Umbilical cord (tissue), 2 donors: ENCODE data around the gene RALGPS1. TPM values are rescaled to one million over a fixed set of nuclear protein-coding genes. Genes with fewer than 3 reads are reported as not detected.

Experiments used
- DNase-seq: peaks from one replicate; pipeline ENCODE4 v3.0.0-alpha.2; 2015; ENCODE audit warnings: low spot score
- total RNA-seq: library from RNA; depleted of rRNA; stranded (reverse); fragments of >200 nt; gene quantifications from one replicate; pipeline ENCODE4 v1.2.3, GENCODE V29; 2014; ENCODE audit warnings: low replicate concordance; ENCODE audit not compliant: insufficient read depth

RALGPS1 gene
- total RNA-seq, 1 donor from 2014 or later: 2.9 TPM

GRCh38 chr9:127250896-127251391 is 336.4 kb downstream of the RALGPS1 start:
- no peak for DNase-seq

- DNase-seq: no peak
These were observed 338.1 kb downstream of the RALGPS1 start for GRCh38 chr9:127252410-127253318.

- no peak for DNase-seq
These were observed 338.9 kb downstream of the RALGPS1 start for GRCh38 chr9:127253446-127253845.

- DNase-seq: no peak
These were observed 341.1 kb downstream of the RALGPS1 start for GRCh38 chr9:127255692-127256091.

GRCh38 chr9:127256324-127256723 is 341.7 kb downstream of the RALGPS1 start:
- no peak for DNase-seq

- peak; percentile 86 for DNase-seq
These were observed 344.3 kb downstream of the RALGPS1 start for GRCh38 chr9:127258606-127259471.

- DNase-seq: no peak
These were observed 348.0 kb downstream of the RALGPS1 start for GRCh38 chr9:127262602-127263001.

GRCh38 chr9:127263237-127263636 is 348.7 kb downstream of the RALGPS1 start:
- DNase-seq: no peak

- peak; percentile 78 for DNase-seq
These were observed 349.1 kb downstream of the RALGPS1 start for GRCh38 chr9:127263664-127264063.

GRCh38 chr9:127264462-127265219 is 350.1 kb downstream of the RALGPS1 start, which contains the start of gene GARNL3:
Gene GARNL3, plus strand, starts transcription at chr9:127264774. Its CDS starts 104 bp downstream, at chr9:127264878.
- no peak for DNase-seq

GRCh38 chr9:127267793-127268525 is 353.4 kb downstream of the RALGPS1 start:
- peak; percentile 48 for DNase-seq

- DNase-seq: no peak
These were observed 354.9 kb downstream of the RALGPS1 start for GRCh38 chr9:127269449-127269848.

Other genes with a start within 250 kb of the RALGPS1 start
- 9.9 TPM for gene ZBTB43, start 109.7 kb upstream of the RALGPS1 start, total RNA-seq
- gene ZBTB34, start 54.1 kb upstream of the RALGPS1 start, total RNA-seq: 21.4 TPM
- 14.7 TPM for gene ANGPTL2, start 207.9 kb downstream of the RALGPS1 start, total RNA-seq